ENCODE measurements around the gene SLC7A8.

DNA sequence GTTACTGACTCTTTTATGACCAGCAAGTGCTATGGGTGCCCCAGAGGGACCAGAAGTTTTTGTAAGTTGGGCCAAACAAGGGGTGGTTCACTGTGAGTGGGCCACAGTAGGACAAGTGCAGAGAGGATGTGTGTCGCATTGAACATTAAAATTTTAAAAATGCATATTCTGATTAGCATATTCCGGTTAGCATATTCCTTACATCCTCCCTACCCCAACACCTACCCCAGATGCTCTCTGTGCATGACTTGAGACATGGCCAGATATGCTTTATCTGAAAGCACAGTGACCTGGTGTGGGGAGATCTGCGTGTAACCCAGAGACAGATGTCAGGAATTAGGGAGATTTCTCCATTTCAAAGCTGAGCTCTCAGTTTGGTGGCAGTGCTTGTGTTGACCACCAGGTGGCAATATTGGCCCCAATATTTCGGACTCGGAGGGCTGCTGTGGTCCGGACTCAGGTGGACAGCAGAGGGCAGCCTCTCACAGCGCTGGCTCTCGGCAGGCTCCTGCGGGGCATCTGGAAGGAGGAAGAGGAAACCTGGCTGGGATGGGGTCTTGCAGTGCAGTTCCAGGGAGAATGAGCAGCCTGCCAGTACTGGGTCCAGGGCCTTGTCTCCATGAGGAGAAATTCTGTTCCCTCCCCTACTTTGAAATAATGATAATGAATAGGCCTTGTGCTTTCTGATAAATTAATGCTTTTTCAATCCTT lies 62.8 kb downstream of the SLC7A8 start:
- TF ChIP-seq, protein P1, sequence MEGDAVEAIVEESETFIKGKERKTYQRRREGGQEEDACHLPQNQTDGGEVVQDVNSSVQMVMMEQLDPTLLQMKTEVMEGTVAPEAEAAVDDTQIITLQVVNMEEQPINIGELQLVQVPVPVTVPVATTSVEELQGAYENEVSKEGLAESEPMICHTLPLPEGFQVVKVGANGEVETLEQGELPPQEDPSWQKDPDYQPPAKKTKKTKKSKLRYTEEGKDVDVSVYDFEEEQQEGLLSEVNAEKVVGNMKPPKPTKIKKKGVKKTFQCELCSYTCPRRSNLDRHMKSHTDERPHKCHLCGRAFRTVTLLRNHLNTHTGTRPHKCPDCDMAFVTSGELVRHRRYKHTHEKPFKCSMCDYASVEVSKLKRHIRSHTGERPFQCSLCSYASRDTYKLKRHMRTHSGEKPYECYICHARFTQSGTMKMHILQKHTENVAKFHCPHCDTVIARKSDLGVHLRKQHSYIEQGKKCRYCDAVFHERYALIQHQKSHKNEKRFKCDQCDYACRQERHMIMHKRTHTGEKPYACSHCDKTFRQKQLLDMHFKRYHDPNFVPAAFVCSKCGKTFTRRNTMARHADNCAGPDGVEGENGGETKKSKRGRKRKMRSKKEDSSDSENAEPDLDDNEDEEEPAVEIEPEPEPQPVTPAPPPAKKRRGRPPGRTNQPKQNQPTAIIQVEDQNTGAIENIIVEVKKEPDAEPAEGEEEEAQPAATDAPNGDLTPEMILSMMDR (conservative IDR thresholded peaks at IDR 0.05; ENCODE audit: low read depth, low read length) = peak; percentile 100
- TF ChIP-seq EZH2 (IDR thresholded peaks at IDR 0.05; ENCODE audit: low read length, unreplicated experiment) = no peak

All from PC-3 (cell line).